CD4-positive, alpha-beta T cell treated with Interleukin-15 for 4 hours (primary cell): ENCODE measurements around the gene FYN.
A peak's percentile ranks its signal among the peaks of the same experiment; 100 is the strongest.

Experiments used
- DNase-seq: peaks from one replicate; pipeline ENCODE4 v3.0.0-alpha.2; 2020; ENCODE audit warnings: low spot score

The FYN gene

GRCh38 chr6:111880181-111880888, 7.1 kb upstream of the FYN start:
- no peak for DNase-seq

DNA sequence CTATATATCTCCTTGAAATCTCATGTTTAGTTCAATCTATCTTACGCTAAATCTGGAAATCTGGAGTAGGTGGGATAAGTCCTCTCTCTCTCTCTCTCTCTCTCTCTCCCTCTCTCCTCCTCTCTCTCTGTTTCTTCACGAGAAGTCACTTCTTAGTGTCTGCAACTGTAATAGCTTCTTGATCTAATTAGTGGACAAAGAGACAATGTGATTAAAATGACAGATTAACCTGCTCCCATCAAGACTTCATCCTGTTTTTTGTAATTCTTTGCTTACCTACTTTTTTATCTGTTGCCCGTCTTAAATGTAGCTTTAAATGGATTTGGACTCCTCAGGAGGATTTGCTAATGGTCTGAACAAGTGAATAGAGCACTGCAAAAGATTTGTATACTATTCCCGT, 2.5 kb upstream of the FYN start:
- DNase-seq = no peak

GRCh38 chr6:111874025-111874415, 768 bp upstream of the FYN start:
- DNase-seq = peak; percentile 66

- DNase-seq = peak; percentile 62
These were observed 663 bp downstream of the FYN start for GRCh38 chr6:111872401-111873177.

DNA sequence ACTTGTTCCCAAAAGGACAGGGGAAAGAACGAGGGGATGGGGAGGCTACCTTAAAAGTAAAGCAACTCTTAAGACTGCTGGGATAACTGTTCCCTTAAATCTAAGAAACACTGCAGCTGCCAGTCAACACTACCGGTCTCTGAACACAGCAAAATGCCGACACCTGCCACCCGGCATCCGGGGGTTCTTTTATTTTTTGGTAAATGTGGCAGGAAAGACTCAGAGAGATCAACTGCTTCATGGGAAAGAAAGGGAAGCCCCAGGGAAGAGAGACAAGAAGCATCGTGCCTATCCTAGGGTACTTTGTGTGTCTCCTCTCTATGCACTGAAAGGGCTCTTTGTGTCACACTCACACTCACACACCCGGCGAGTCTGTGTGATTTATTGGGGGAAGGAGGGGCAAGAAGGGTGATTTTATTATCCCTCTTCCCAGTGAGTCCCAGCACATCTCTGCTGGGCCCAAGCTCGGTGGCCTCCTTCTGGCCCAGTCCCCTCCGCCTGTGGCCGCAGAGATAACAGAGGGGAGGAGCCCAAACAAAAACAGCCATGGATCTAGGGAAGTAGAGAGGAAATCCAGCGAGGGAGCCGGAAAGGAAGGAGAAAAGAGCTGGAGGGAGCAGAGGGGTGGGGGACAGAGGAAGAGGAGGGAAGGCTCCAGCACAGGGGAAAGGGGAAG, 1.4 kb downstream of the FYN start:
- no peak for DNase-seq

DNA sequence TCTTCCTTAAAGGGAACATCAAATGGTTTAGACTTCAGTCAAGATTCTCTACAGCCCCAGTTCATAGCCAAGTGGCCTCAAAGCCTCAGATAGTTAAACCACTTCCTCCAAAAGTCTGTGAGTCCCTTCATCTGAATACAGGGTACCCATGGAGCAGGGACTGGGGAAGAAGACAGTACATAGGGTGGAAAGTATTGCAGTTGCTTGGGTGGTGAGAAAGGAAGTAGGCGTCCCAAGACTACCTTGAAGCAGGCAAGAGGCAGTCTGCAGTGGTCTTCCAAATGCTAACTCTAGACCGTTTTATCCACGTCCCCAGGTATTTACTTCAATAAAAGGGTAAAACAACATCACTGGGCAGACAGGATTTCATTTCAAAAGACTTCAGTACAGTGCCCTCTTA, 2.0 kb downstream of the FYN start:
- DNase-seq = peak; percentile 57

DNA sequence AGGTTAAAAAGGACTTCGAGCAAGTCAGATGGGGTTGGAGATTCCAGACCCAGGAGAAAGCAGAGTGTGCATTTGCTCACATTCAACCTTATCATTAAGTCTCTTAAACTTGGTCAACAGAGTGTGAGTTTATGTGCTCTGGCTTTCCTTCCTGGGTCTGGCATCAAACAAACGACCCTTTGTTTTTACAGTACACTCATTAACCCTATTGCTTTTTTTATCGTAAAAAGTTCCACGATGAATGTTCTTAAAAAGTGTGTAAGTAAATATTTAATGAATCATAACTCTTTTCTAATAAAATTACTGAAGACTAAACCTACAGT, 2.5 kb downstream of the FYN start:
- no peak for DNase-seq

- peak; percentile 41 for DNase-seq
These were observed 3.1 kb downstream of the FYN start for GRCh38 chr6:111870051-111870741.

GRCh38 chr6:111866857-111867256, 6.4 kb downstream of the FYN start:
- DNase-seq = no peak

- DNase-seq = no peak
These were observed 7.2 kb downstream of the FYN start for GRCh38 chr6:111865909-111866546.

GRCh38 chr6:111865049-111865585, 8.1 kb downstream of the FYN start:
- no peak for DNase-seq

DNA sequence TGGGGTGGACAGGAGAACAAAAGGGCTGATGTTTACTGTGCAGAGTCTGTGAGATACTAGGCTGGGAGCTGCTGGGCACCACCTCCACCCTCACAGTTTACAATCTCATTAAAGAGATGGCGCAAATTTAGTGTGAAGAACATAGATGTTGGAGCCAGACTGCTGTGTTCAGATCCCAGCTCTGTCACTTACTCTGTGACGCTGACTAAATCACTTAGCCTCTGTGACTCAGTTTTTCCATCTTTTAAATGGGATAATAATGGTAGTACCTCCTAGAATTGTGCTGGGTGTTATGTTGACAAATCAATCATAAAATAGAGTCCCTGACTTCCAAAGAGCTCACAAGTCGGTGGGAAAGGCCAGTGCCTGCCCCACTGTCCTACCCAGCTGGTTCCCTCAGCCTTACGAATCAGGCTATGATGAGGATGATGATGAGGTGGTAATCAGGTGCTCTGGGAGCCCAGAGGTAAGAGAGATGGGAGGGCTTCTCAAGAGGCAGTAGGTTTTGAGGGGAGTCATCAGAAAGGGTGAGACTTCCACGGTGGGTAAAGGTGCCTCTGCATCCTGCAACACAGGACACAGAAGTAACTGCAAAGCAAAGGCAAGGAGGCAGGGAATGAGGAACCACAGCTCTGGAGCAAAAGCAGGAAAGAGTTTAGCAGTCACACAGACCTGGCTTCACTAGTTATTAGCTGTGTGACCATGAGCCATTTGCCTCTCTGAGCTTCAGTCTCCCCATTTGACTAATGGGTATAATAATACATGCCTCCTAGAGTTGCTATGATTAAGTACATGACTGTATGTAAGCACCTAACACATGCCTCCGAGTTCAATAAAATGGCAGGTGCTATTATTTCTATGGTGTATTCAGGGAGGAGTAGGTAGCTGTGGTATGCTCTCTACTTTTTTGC, 8.9 kb downstream of the FYN start:
- DNase-seq = no peak

GRCh38 chr6:111862741-111863140, 10.5 kb downstream of the FYN start:
- no peak for DNase-seq

DNA sequence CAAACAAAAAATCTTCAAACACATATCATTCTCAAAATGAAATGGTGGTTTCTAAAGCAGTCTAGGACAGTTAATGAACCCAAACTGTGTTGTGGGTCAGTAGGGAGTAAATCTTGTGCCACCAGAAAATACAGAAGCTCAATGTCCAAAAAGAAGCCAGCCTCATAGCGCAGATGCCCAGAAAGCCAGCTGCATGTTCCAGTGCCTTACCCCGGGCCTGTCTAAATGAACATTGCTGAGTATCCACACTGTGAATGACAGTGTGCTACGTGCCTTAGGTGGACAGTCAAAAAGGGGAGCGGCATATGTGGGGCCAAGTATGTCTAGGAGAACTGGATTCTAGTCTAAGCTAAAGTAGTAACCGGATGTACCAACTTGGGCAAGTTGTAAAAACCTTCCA, 10.9 kb downstream of the FYN start:
- no peak for DNase-seq

DNA sequence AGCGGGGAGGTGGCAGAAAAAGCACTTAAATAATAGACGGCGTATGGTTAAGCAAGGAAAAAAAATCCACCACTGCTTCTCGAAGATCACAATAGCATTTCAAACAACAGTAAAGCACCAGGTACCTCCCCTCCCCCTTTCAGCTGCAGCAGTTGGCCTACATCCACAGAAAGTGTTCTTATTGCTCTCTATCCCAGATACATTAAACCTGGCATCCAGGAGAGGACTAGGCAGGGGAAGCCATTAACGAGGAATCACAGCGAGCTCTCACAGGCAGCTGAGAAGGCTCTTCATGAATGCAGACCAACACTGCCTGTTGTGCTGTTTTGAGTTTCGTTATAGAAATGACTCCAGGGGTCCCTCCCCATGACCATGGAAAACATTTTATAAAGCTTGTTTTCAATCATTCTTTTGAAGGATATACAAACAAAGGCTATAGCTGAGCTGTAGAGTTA, 11.8 kb downstream of the FYN start:
- DNase-seq = no peak

- DNase-seq = no peak
These were observed 14.9 kb downstream of the FYN start for GRCh38 chr6:111858347-111858746.

DNA sequence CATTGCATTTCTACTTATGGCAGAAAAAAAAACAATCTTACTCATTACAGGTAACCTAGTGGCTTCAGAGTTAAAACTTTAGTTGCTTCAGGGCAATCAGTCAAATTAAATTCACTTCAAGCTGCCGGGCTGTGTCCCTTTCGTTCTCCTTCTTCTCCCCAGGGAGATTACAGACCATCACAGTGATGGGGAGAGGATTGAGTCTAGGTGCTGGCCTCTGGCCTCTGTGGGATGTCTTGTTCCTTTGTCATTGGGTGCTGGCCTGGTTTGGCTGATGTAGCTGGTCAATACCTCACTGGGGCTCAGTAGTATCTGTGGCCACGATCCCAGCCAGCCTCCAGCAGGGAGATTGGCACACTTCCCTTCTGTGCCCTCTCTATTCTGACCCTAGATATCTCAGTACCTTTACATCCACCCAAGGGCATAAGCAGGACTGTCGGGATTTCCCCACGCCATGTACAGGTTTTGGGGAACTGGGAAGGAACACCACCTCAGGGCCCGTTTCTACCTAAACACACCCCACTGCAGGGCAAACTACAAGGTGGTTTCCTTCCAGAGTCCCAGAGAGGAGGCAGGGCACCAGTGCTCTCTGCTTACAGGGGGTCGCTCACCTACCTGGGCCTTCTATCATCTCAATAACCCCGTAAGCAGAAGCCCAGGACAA, 15.4 kb downstream of the FYN start:
- DNase-seq = no peak

DNA sequence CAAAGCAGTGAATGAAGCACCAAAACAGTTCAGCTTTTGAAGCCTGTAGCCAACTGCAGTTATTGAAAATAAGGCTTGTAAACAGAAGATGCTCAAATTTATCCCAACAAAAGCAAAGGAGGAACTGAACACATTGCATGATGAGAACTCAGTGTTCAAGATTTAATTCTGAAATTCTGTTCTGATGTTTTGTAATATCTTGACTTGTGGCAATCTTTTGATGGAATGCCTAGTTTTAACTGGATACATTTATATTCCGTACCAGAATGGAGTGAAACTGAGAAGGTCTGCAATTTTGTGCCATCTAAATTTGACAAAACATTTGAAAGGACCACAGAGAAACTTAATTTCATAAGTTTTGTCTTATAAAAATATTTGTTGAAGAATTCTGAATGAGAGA, 17.5 kb downstream of the FYN start:
- no peak for DNase-seq

DNA sequence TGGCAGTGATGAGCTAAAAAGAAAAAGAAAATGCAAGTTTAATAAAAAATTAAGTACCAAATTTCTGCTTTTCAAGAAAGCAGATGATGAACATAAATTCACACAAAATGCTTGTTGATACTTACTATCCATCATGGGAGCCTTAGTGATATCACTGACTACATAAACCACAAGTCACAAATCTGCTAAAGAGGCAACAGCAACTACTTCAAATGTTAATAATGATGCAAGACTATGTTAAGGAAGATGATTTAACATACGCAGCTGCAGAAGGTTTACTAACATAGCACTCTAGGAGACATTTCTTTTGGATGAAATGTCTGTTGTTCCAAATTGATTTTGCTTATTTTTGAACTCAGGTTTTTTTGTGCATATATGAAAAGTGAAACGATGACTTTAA, 18.6 kb downstream of the FYN start:
- no peak for DNase-seq

DNA sequence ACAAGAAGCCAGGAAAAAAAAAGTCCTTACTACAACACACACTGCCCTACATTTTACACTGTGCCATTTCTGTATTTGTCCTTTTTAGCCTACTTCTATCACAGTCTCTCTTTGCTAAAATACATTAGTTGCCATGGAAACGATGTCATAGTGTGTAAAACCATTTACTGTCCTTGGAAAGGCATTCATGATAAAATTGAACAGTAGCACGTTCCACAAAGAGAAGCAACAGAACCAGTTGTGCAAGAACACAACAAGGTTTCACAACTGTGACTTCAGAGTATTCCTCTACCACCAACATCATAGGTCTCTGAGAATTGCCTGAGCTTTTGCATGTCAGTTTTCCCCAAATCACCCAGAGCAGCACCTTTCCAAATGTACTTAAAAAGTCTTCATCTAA, 20.5 kb downstream of the FYN start:
- no peak for DNase-seq
